Ecto neural progenitor cell (in vitro differentiated cells): Measurements from ENCODE around the gene TNPO3.
"Not testable (repeated sequence)": the region's sequence is repeated elsewhere in the genome, so short reads cannot be mapped to it uniquely, and the experiment has no call there.

Experiments used
- DNase-seq: peaks from one replicate; pipeline ENCODE4 v3.0.0-alpha.2; 2018; ENCODE audit warnings: low spot score

The TNPO3 gene

DNA sequence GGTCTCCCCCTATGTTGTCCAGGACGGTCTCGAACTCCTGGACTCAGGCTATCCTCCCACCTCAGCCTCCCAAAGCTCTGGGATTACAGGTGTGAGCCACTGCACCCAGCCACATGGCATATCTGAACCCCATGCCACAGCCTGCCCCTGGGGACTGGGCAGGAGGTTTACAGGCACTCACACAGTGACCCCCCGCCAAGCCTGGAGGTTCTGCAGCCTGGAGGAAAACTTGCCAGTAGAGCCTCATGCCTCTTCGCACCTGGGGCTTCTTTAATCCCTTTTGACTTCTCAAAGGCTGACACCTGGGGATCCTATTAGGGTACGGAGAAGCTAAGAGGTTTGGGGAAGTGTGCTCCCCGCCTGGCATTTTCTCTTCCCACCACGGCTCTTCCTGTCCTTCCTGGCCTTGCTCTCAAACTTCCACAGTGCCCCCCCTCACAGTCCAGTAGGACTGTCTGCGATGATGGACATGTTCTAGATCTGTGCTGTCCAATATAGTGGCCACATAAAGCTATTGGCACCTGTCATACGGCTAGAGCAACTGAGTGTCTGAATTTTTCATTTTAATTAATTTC is 133.0 kb downstream of the TNPO3 start:
- no peak for DNase-seq

DNA sequence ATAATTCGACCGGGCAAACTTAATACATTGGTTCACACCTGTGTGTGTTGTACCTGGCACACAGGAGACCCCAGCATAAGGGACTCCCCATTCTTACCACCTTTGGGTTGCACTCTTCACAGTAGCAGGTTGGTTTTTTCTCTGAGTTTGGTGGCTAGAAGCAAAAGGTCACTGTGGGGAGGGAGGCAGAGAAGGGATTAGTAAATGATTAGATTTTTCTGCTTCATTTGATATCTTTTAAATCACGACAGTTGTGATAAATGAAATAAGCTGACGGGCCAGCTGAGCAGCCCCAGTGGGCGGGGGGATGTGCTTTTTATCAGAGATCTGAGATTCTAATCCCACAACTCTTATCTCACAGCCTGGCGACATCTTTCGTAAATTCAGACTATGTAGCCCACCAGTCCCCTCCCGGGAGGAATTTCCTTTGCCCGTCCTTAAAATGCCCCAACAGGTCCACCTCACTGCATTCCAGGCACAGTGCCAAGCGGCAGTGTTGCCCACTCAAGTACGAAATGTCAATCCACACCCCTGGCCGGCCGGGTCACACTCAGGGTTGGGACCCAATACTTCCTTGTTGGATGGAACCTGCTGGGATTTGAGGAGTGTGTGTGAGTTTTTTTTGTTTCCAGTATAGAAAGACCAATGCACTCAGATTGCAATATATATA is 133.9 kb downstream of the TNPO3 start:
- peak; percentile 37 for DNase-seq

DNA sequence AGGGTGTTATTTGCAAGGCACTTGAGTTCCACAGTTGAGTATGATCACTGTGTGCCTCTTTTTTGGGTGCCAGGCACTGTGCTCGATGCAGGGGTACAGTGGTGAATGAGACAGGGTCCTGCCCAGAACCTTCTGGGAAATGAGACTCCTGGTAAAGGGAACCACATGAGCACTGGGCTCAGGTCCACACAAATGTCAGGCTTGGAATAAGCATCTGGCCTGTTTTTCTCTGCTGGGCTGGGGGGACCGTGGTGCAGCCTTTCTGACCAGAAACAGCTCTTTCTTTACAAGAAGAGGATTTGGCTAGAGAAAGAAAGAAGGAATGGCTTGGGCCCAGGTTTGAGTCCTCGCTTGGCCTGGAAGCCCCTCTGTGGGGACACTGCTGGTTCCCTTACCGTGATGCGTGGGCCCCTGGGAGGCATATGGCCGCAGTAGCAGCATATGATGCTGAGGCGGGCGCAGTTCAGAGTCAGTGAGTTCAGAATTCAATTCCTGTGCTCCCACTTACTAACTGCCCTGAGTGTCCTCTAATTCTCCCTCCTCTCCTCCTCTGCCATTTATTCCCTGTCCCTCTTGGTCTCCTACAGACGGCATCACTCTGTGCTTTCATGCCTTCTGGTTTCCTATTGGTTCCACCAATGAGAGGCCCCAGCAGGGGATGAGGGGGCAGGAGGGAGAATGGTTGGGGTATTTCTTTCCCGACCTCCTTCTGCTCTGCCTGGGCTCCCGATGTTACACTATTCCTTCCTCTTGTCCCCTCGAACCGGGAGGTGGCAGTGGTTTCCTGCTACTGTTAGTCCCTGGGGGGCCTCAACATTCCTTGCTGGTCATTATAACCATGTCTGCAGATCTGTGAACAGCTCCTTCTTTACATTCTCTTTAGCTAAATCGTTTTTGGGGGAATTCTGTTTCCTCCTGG is 134.8 kb downstream of the TNPO3 start:
- no peak for DNase-seq

DNA sequence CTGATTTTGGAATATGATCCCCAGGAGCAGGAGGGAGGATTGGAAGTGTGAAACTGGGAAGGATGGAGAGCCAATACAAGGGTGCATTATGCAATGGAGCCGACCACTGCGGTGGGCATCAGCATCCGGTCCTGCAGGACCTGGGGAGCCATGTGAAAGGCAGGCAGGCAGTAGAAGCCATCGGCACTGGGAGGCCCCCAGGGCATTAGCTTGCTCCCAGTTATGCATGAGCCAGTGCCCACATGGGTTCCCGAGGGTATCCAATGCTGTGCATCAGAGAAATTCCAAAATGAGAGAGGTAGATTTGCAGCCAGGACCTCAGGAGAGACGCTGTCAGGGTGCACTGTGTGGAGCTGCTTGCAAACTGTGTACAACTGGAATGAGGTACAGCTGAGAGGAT is 135.7 kb downstream of the TNPO3 start:
- no peak for DNase-seq

DNA sequence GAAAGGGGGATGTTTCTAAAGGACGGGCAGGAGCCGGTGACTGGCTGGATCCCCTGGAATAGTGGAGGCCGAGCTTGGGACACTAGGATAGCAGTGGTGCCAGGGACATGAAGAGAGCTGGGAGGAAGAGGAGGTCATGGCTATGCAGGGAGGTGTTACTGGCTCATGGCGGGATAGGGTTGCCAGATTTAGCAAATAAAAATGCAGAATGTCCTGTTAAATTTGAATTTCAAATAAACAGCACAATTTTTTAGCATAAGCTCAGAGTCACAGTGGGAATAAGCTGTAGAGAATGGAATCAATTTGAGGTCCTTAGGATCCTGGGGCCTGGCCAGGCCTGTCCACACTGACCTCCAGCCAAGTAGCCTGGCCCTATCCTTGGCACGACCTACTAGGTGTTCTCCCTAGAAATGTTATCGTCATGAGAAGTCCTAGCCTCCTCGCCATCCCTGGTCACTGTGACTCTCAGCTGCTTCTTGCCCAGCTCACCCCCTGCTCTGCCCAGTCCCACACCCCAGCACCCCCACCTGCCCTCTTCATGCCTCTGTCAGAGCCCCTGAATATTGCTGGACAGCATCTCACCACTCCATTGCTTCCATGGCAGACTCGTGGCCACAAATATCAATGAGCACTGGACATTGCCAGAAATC is 136.8 kb downstream of the TNPO3 start:
- DNase-seq: no peak

DNA sequence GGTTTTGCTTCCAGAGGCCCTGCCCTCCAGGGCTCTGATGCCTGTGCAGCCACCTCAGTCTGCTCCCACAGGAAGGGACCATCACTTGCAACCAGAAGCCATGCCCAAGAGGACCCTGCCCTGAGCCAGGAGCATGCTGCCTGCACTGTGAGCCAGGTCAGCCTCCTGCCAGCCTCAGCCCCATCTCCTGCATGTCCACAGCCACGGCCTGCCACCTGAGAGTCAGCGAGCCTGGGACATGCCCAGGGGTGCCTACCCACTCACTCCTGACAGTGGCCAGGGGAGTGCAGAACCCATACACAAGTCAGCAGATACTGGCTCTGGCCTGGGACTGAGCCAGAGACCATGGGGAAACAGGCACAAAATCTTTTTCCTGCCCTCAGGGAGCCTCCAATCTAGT is 137.8 kb downstream of the TNPO3 start:
- peak; percentile 35 for DNase-seq

DNA sequence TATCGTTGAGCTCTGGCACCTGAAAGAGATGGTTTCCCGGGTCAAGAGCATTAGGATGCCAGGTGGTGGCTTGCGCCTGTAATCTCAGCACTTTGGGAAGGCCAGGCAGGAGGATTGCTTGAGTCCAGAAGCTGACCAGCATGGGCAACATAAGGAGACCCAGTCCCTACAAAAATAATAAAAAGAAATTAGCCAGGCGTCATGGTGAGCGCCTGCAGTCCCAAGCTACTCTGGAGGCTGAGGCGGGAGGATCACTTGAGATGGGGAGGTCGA is 138.3 kb downstream of the TNPO3 start:
- no peak for DNase-seq

DNA sequence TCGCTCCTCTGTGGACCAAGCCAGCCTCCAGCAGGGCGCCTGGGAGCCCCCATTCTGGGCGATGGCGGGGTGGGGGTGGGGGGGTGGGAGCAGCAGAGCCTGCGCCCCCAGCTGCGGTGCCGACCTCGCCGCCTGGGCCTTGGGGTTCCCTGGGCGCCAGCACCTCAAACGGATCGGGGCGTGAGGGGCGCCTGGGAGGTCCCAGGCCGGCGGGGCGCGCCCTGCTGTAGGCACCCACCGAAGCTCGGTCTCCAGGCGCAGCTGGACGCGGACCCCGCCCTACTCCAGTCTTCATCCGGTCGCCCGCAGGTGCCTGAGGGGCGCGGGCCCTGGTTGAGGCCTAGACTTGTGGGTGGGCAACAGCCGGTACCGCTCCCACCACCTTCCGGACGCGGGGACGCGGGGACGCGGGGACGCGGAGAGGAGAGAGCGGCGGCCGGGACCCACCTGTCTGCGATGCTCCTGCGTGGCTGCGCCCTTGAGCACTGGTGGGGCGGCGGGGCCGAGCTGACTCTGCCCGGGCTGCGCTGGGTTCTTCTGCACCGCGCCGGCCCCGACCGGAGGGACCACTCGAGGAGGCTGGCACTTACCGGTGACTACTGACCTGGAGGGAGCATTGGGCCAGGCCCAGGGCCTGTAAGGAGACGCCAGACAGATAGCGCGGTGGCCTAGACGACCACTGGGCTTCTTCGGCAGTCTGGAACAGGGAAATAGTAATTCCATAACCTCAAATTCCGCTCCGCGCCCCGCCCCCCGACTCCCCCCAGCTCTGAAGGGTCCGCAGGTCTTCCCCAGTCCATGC is 138.9 kb downstream of the TNPO3 start:
- peak; percentile 45 for DNase-seq

DNA sequence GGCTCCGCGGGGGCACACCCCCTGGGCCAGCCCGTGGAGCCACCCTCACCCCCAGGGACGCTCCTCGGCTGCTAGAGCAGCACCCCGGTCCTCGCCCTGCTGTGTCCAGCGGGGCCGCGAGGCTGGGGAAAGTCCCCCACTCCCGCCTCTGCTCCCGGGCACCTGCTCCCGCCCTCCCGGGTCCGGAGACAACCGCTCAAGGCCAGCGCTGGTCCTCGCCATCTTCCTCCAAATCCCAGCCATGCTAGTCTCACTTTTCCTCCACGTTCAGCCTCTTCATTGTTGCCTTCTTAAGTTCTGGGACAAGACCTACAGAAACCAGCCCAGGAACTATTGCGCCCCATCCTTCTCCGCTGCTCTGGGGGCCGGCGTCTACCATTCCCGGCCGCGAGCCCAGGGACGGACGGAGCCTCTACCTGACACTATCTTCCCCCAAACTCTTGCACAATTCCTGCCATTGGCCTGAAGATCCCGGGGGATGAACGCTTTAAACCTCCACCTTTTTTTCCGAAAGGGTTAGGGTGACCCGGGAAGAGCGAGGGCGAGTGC is 139.6 kb downstream of the TNPO3 start:
- peak; percentile 46 for DNase-seq

DNA sequence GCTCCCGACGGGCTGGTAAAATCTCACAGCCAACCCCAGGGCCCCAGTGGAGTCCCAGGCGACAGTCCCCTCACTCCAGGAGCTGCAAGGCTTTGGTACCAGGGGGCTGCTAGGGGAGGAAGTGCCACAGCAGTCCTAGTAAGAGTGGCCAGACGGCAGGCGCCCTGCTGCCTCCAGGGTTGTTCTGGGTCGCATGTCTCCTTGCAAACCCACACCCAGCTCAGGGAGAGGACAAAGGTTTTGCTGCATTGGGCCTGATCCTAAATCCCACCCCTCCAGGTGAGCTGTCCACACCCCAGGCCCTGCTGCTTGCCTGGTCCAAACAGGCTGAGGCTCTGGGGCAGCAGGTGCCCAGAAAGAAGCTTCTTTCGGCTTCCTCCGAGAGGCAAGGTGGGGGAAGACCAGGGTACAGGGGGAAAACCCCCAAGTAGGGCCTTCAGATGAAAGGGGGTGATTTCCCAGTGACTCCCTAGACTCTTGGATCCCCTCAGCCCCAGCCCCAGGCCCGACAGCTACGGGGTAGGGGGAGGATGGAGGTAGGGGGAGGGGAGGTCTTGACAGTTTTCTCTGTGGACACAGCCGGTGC is 140.3 kb downstream of the TNPO3 start:
- DNase-seq: peak; percentile 49

DNA sequence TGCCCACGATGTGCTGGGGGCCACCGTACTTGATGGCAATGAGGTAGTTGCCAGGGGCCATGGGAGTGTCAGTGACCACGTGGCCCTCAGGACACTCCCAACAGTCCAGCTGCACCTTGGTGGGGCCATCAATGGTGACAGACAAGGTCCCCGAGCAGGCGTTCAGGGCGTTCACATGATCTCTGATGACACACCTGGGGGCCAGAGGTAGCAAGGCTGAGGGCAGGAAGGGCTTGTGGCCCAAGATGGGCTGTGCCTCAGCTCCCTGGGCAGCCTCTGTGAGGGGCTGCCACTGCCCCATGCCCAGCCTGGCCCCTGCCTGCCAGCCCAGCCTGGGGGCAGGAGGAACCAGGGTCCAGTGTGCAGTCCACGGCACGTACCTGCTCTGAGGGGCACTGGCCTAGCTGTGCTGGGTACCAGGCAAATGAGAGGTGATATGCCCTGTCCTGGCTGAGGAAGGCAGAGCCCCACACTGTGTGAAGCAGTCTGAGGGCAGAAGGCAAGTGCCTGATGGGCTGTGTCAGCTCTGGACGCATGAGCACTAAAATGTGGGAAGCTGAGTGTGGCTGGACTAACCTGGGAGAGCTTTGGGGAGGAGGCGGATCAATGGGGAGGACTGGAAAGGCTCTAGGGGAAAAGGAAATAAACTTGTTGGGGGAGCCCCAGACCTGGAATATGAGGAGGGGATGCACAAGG is 140.9 kb downstream of the TNPO3 start:
- DNase-seq: peak; percentile 41

DNA sequence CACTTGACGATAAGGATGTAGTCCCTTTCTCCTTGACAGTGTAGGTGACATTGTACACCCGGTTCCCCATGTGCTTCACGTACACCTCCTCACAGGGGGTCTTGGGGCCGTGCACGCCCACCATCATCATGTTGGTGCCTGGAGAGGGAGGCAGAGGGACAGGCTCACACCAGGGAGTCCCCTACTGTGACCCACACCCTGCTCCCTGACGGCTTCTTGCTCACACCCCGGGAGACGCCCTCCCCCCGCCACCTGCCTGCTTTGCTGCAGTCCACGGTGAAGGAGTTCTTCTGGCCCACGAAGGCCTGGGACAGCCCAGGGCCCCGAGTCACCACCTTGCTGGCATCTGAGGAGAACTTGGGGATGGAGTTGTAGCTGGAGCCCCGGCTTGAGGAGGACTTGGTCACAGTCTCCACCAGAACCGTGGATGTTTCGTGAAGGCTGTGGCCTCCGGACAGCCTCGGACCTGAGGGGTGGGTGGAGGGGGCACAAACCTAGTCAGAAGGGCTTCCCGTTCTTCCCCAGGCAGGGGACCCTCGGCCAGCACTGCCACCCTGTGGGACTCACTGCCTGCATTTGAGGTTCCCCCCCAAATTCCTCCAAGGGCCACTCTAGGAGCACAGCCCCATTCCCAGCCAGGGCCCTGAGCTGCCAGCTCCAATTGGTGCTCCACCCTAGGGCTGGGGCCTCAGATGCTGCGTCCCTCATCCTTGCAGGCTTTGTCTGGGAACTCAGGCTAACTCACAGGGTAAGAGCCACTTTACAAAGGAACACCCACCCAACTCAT is 142.0 kb downstream of the TNPO3 start:
- not testable (repeated sequence) for DNase-seq

DNA sequence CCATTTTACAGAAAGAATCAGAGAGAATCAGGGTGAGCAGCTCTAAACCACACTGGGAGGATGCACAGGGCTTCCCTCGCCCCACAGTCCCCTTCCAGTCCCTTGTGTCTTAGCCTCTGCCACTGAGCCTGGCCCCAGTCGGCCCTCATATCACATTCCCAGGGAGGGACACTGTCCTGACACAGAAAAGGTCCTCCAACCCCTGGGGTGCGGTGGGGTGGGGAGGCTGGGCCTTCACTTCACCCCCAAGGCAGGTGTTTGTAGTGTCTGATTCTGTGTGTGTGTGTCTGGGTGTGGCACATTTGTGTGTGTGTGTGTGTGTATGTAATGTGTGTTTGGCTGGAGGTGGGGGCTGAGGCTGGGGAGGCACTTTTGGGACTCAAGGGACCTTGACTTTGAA is 142.6 kb downstream of the TNPO3 start:
- peak; percentile 40 for DNase-seq

DNA sequence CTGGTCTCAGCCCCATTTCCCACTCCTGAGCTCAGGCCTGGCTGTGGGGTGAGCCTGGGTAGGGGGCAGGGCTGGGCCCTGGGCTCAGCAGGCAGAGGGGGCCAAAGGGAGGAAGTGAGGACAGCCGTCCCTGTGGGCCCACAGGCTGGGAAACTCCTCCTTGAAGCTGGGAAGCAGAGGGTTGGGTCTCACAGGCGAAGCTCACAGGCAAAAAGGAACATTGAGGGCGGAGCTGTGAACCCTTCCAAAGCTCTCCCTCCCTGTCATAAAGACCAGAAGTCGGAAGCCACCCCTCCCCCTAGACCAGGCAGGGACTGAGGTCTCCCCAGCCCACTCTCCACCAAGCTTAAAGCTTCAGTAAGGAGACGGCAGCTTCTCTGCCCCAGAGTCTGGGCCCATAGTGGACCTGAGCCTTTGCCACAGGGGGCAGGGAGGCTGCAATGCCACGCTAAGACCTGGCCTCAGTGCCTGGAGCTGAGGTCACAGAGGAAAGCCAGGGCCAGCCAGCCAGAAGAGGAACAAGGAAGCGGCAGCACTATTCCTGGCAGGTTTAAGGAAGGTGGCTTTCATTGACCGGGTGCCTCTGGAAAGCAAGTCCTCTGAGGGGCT is 143.4 kb downstream of the TNPO3 start:
- peak; percentile 63 for DNase-seq

DNA sequence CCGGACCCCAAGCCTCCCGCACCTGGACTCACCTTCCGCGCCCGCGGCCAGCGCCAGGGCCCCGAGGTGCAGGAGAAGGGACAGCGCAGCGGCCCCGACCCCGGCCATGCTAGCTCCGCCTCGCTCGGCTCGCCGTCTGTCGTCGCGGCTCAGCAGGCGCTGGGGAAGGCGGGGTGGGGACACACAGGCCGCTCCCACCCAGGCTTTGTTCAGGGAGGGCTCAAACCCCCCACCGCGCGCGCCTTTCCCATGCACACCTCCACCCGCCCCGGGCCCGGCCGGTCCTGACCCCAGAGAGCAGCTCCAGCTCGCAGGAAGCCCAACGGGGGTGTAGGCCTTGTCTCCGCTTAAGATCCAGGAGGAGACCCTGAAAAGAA is 144.4 kb downstream of the TNPO3 start, which contains the start of gene KCP:
KCP (minus strand) TSS at position 141 of the 377 bp plus-strand sequence; CDS start at position 108, 33 bp downstream.
- DNase-seq: no peak

DNA sequence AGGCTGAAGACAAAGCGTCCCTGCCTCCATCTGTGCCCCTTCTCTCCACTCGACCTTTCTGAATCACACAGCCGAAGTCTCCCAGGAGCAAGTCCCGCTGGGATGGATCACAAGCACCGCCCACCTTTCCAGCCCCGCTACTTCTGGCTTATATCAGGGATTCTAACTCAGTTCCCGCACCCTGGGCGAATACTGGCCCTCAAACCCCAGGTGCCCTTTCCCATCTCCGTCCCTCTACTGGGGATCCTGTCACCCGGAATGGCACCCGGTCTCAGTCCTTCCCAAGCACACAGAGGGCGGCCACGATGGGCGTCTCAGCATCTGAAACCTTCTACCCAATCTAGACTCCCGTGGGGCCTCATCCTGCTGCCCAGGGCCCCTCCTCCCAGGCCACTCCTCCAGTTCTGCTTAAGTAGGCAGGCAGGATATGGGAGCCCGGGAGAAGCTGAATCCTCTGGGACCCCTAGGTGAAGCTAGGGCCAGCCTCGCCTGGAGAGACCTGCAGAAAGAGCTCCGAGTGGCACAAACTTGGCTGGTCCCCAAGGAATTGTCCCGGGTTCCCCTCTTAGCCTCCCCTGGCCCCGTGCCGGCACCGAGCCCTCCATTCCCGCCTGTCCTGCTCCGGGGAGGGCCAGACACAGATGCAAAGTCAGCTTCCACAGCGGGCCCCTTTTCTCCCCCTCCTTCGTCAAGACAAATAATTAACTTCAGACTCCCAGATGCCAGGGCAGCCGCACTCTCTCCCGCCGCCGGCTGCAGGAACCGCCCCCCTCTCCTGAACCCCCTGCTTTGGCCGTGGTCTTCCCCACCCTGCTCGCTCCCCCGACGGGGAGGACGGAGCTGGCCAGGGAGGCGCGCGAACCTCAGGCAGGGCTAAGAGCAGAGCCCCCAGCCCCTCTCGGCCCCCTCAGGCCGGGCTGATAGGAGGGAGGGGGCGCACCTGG is 145.0 kb downstream of the TNPO3 start:
- DNase-seq: peak; percentile 74

DNA sequence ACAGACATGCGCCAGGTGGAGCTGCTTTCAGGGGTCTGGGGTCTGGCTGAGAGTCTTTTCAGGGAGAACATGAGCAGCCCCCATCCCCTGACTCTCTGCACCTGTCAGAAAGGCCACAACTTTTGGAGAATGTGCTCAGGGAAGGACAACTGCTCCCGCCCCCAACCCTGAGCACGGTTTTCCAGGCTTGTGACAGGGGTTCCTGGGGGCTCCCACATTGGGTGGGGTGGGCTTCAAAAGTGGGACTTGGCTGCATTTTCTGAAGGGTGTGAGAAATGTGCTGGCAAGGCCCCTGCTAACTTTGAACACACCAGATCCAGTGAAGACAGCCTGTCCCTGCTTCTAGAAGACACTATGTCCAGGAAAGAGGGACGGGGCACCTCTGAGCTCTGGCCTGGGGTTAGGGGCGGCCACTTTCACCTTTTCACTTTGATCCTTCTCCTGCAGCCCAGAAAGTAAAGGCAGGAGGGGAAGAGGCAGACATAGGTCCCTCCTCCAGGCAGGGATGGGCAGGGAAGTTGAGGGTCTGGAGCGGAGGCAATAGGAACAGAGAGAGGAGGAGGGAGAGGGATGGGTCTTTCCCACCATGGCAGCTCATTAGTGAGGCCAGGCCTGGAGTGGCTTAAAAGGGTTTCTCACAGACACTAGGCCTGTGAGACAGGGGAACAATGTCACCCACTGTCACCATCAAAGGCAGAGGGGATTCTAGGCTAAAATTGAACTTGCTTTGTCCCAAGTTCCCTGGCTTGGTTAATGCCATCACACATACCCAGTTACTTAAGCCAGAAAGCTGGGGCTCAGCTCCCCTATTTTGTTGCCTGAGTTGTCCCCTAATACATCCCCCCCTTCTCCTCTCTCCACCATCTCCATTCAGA is 145.9 kb downstream of the TNPO3 start:
- peak; percentile 43 for DNase-seq
